KMS-11 (cell line): ENCODE measurements around the gene RASD1.

Experiments used
- H2AFZ ChIP-seq: fragments of 200-600 bp; sonication (generic); 2 replicates; pipeline ENCODE4 v1.6.1; 2016; ENCODE audit warnings: antibody characterized with exemption, mixed run types, low read depth
- H3K27ac ChIP-seq: fragments of 200-600 bp; sonication (generic); 2 replicates; pipeline ENCODE4 v1.6.1; 2016; ENCODE audit warnings: mild to moderate bottlenecking, mixed run types
- H3K27me3 ChIP-seq: fragments of 200-600 bp; sonication (generic); 2 replicates; pipeline ENCODE4 v1.6.1; 2017; ENCODE audit warnings: mild to moderate bottlenecking, low read depth, mixed run types, moderate library complexity; ENCODE audit not compliant: insufficient read depth
- H3K36me3 ChIP-seq: fragments of 200-600 bp; sonication (generic); 2 replicates; pipeline ENCODE4 v1.6.1; 2017; ENCODE audit warnings: mild to moderate bottlenecking, mixed run types; ENCODE audit not compliant: insufficient read depth
- H3K4me1 ChIP-seq: fragments of 200-600 bp; sonication (generic); 2 replicates; pipeline ENCODE4 v1.6.1; 2016; ENCODE audit warnings: mild to moderate bottlenecking, low read depth, mixed run types; ENCODE audit not compliant: poor library complexity, severe bottlenecking
- H3K4me2 ChIP-seq: fragments of 200-600 bp; sonication (generic); 2 replicates; pipeline ENCODE4 v1.7.0; 2016; ENCODE audit warnings: mild to moderate bottlenecking, mixed run types
- H3K4me3 ChIP-seq: fragments of 200-600 bp; sonication (generic); IDR thresholded peaks from 2 replicates; pipeline ENCODE4 v1.6.1; 2017; ENCODE audit warnings: low read depth, low read length, mixed read lengths; ENCODE audit not compliant: insufficient read depth
- H3K79me2 ChIP-seq: fragments of 200-600 bp; sonication (generic); 2 replicates; pipeline ENCODE4 v1.6.1; 2016; ENCODE audit warnings: low read depth, mixed run types; ENCODE audit not compliant: insufficient read depth
- H3K9ac ChIP-seq: fragments of 200-600 bp; sonication (generic); 2 replicates; pipeline ENCODE4 v1.6.1; 2016; ENCODE audit warnings: mild to moderate bottlenecking, mixed run types
- H4K20me1 ChIP-seq: fragments of 200-600 bp; sonication (generic); 2 replicates; pipeline ENCODE4 v1.6.1; 2016; ENCODE audit warnings: mild to moderate bottlenecking, mixed run types; ENCODE audit not compliant: insufficient read depth
- CTCF ChIP-seq: fragments of 200-600 bp; sonication (generic); conservative IDR thresholded peaks from 2 replicates; pipeline ENCODE4 v1.6.1; 2017; ENCODE audit warnings: low read depth, mild to moderate bottlenecking, antibody characterized with exemption, low read length, moderate library complexity, mixed read lengths

The RASD1 gene

GRCh38 chr17:17523731-17524490 lies 27.7 kb upstream of the RASD1 start:
- H3K36me3 ChIP-seq: no peaks in the 10 kb centered on the region
- no peak overlapping the region for H3K27ac ChIP-seq
- H4K20me1 ChIP-seq: no peaks in the 10 kb centered on the region
- H2AFZ ChIP-seq: no peak overlapping the region
- H3K27me3 ChIP-seq: no peaks in the 10 kb centered on the region
- no peak overlapping the region for H3K4me2 ChIP-seq
- H3K4me1 ChIP-seq: no peaks in the 10 kb centered on the region
- no peak overlapping the region for H3K9ac ChIP-seq
- H3K4me3 ChIP-seq: no peak overlapping the region
- no peaks in the 10 kb centered on the region for H3K79me2 ChIP-seq
- no peak for TF ChIP-seq CTCF

GRCh38 chr17:17523001-17523730 lies 27.0 kb upstream of the RASD1 start:
- H3K4me1 ChIP-seq: no peaks in the 10 kb centered on the region
- no peaks in the 10 kb centered on the region for H4K20me1 ChIP-seq
- no peak overlapping the region for H3K9ac ChIP-seq
- H3K27me3 ChIP-seq: no peaks in the 10 kb centered on the region
- no peak overlapping the region for H3K4me2 ChIP-seq
- no peak overlapping the region for H3K4me3 ChIP-seq
- no peak for TF ChIP-seq CTCF
- no peak overlapping the region for H2AFZ ChIP-seq
- H3K79me2 ChIP-seq: no peaks in the 10 kb centered on the region
- H3K27ac ChIP-seq: no peak overlapping the region
- no peaks in the 10 kb centered on the region for H3K36me3 ChIP-seq

- no peaks in the 10 kb centered on the region for H4K20me1 ChIP-seq
- no peak for TF ChIP-seq CTCF
- H3K4me1 ChIP-seq: no peaks in the 10 kb centered on the region
- no peaks in the 10 kb centered on the region for H3K36me3 ChIP-seq
- no peak overlapping the region for H3K9ac ChIP-seq
- H3K79me2 ChIP-seq: no peaks in the 10 kb centered on the region
- H2AFZ ChIP-seq: no peak overlapping the region
- no peaks in the 10 kb centered on the region for H3K27me3 ChIP-seq
- H3K4me3 ChIP-seq: no peak overlapping the region
- H3K27ac ChIP-seq: no peak overlapping the region
- no peak overlapping the region for H3K4me2 ChIP-seq
Observed at GRCh38 chr17:17520599-17521232, 24.5 kb upstream of the RASD1 start.

- no peaks in the 10 kb centered on the region for H3K27me3 ChIP-seq
- H3K4me3 ChIP-seq: no peak overlapping the region
- no peak for TF ChIP-seq CTCF
- H3K9ac ChIP-seq: no peak overlapping the region
- H2AFZ ChIP-seq: no peak overlapping the region
- H3K4me2 ChIP-seq: no peak overlapping the region
- H4K20me1 ChIP-seq: no peaks in the 10 kb centered on the region
- H3K36me3 ChIP-seq: no peaks in the 10 kb centered on the region
- H3K27ac ChIP-seq: no peak overlapping the region
- H3K4me1 ChIP-seq: no peaks in the 10 kb centered on the region
- no peaks in the 10 kb centered on the region for H3K79me2 ChIP-seq
Observed at GRCh38 chr17:17519886-17520285, 23.7 kb upstream of the RASD1 start.
